AG08395 (cell line): ENCODE data around the gene EEPD1.
A peak's percentile ranks its signal among the peaks of the same experiment; 100 is the strongest.

Source experiments
- DNase-seq: peaks from one replicate; pipeline ENCODE4 v3.0.0; 2012; ENCODE audit warnings: mixed read lengths, low spot score

Gene EEPD1

GRCh38 chr7:36260481-36260880, 107.4 kb downstream of the EEPD1 start:
- DNase-seq: no peak

- DNase-seq: no peak
Measured at GRCh38 chr7:36261019-36261754, 108.1 kb downstream of the EEPD1 start.

- no peak for DNase-seq
Measured at GRCh38 chr7:36262309-36263094, 109.4 kb downstream of the EEPD1 start.

GRCh38 chr7:36263095-36263484, 110.0 kb downstream of the EEPD1 start:
- DNase-seq: no peak

- peak; percentile 50 for DNase-seq
Measured at GRCh38 chr7:36264123-36264801, 111.2 kb downstream of the EEPD1 start.

GRCh38 chr7:36264913-36265516, 112.0 kb downstream of the EEPD1 start:
- no peak for DNase-seq

- no peak for DNase-seq
Measured at GRCh38 chr7:36265680-36266079, 112.6 kb downstream of the EEPD1 start.

GRCh38 chr7:36266190-36266589, 113.1 kb downstream of the EEPD1 start:
- DNase-seq: no peak

- DNase-seq: no peak
Measured at GRCh38 chr7:36266683-36267082, 113.6 kb downstream of the EEPD1 start.

GRCh38 chr7:36272211-36272566, 119.1 kb downstream of the EEPD1 start:
- DNase-seq: no peak

GRCh38 chr7:36272567-36273269, 119.7 kb downstream of the EEPD1 start:
- no peak for DNase-seq

- DNase-seq: no peak
Measured at GRCh38 chr7:36273836-36274235, 120.8 kb downstream of the EEPD1 start.

- no peak for DNase-seq
Measured at GRCh38 chr7:36275735-36276284, 122.8 kb downstream of the EEPD1 start.

- DNase-seq: no peak
Measured at GRCh38 chr7:36276428-36277248, 123.6 kb downstream of the EEPD1 start.

GRCh38 chr7:36277249-36277542, 124.1 kb downstream of the EEPD1 start:
- DNase-seq: no peak

- DNase-seq: no peak
Measured at GRCh38 chr7:36278069-36278619, 125.1 kb downstream of the EEPD1 start.

- DNase-seq: peak; percentile 65
Measured at GRCh38 chr7:36278620-36279172, 125.6 kb downstream of the EEPD1 start.

GRCh38 chr7:36279200-36279925, 126.3 kb downstream of the EEPD1 start:
- no peak for DNase-seq

- DNase-seq: no peak
Measured at GRCh38 chr7:36279926-36280315, 126.9 kb downstream of the EEPD1 start.
